H1 (cell line): ENCODE data around the gene OXTR. TPM values are rescaled to one million over a fixed set of nuclear protein-coding genes. Genes with fewer than 3 reads are reported as not detected.

Experiments used
- BACH1 ChIP-seq: IDR thresholded peaks from 2 replicates; pipeline ENCODE4 v1.6.1; 2012; ENCODE audit warnings: low read length, improper control_type of control experiment
- BRCA1 ChIP-seq: IDR thresholded peaks from 2 replicates; pipeline ENCODE4 v1.6.1; 2012; ENCODE audit warnings: low read depth, low read length, improper control_type of control experiment
- CEBPB ChIP-seq: IDR thresholded peaks from 2 replicates; pipeline ENCODE4 v1.6.1; 2012; ENCODE audit warnings: low read depth, low read length
- CREB1 ChIP-seq: IDR thresholded peaks from 2 replicates; pipeline ENCODE4 v1.6.1; 2012; ENCODE audit warnings: inconsistent platforms
- NANOG ChIP-seq: IDR thresholded peaks from 2 replicates; pipeline ENCODE4 v1.6.1; 2011; ENCODE audit warnings: low read length, low read depth, mild to moderate bottlenecking, inconsistent platforms; ENCODE audit not compliant: insufficient read depth, poor library complexity, severe bottlenecking
- NRF1 ChIP-seq: IDR thresholded peaks from 2 replicates; pipeline ENCODE4 v1.6.1; 2011; ENCODE audit warnings: mild to moderate bottlenecking, low read depth, low read length, improper control_type of control experiment
- PHF8 ChIP-seq: fragments of 200-600 bp; sonication (generic); conservative IDR thresholded peaks from 2 replicates; pipeline ENCODE4 v1.7.1; 2012; ENCODE audit warnings: low read depth, mild to moderate bottlenecking, inconsistent platforms, low read length, moderate library complexity
- SAP30 ChIP-seq: fragments of 300-600 bp; sonication (generic); IDR thresholded peaks from 2 replicates; pipeline ENCODE4 v1.7.1; 2012; ENCODE audit warnings: low read length, moderate library complexity, mild to moderate bottlenecking, inconsistent platforms; ENCODE audit not compliant: insufficient read depth, insufficient replicate concordance
- SIRT6 ChIP-seq: IDR thresholded peaks from one replicate; pipeline ENCODE4 v1.7.1; 2012; ENCODE audit warnings: low read length, inconsistent platforms
- TAF1 ChIP-seq: IDR thresholded peaks from 2 replicates; pipeline ENCODE4 v1.6.1; 2011; ENCODE audit warnings: mild to moderate bottlenecking, low read depth, low read length
- polyA plus RNA-seq, 7 experiments: library from polyadenylated mRNA; depleted of rRNA in 3 of 7; stranded (reverse) in 5 of 7; unstranded in 2 of 7; fragments of >200 nt in 5 of 7; fragments of 200-250 nt in 2 of 7; gene quantifications; 1 replicate in 5 of 7; 2 replicates in 1 of 7; 4 replicates in 1 of 7; pipeline versions ENCODE4 v1.2.1 to v1.2.3, GENCODE V29; 2011 to 2013; ENCODE audit warnings: missing spikeins in 2 of 7, mixed read lengths in 2 of 7
- total RNA-seq: library from RNA; stranded (reverse); fragmentation: NEBNext Ultra II Directional; extraction: Animal tissue kit (Norgen Biotek cat#: 25700); gene quantifications from 2 replicates; pipeline ENCODE4 v1.2.1, GENCODE V29; 2021

OXTR gene
- total and polyA plus RNA-seq, 2 of the 8 experiments (the other 6 are each of a cell fraction or from before 2014, with no cell fraction given) = 0.77 to 2.3 TPM

GRCh38 chr3:8732413-8732812, 37.0 kb downstream of the OXTR start (continued):
- TF ChIP-seq NRF1 (no peak), NANOG (no peak), SAP30 (no peak), CEBPB (no peak), TAF1 (no peak), CREB1 (no peak), SIRT6 (no peak), PHF8 (no peak), BACH1 (no peak), BRCA1 (no peak)
